Karpas-422 (cell line): ENCODE data around the gene HOXC9. TPM values are rescaled to one million over a fixed set of nuclear protein-coding genes. Genes with fewer than 3 reads are reported as not detected.

Experiments used
- DNase-seq: peaks from one replicate; pipeline ENCODE4 v3.0.0-alpha.2; 2015
- H2AFZ ChIP-seq: fragments of 200-600 bp; sonication (generic); 2 replicates; pipeline ENCODE4 v1.6.1; 2014; ENCODE audit warnings: antibody characterized with exemption, low read length, mixed read lengths
- H3K27ac ChIP-seq: fragments of 200-600 bp; sonication (generic); 2 replicates; pipeline ENCODE4 v1.5.1; 2014; ENCODE audit warnings: mild to moderate bottlenecking, low read length, moderate library complexity
- H3K27me3 ChIP-seq: fragments of 200-600 bp; sonication (generic); 2 replicates; pipeline ENCODE4 v1.6.1; 2014; ENCODE audit warnings: low read length, mixed read lengths
- H3K36me3 ChIP-seq: fragments of 200-600 bp; sonication (generic); 2 replicates; pipeline ENCODE4 v1.6.1; 2014; ENCODE audit warnings: low read length, mixed read lengths; ENCODE audit not compliant: insufficient read depth
- H3K4me1 ChIP-seq: fragments of 200-600 bp; sonication (generic); 2 replicates; pipeline ENCODE4 v1.6.1; 2014; ENCODE audit warnings: mild to moderate bottlenecking, low read length, mixed read lengths
- H3K4me2 ChIP-seq: fragments of 200-600 bp; sonication (generic); 2 replicates; pipeline ENCODE4 v1.6.1; 2014; ENCODE audit warnings: low read length, low read depth, mild to moderate bottlenecking; ENCODE audit not compliant: poor library complexity, severe bottlenecking
- H3K4me3 ChIP-seq: fragments of 200-600 bp; sonication (generic); 2 replicates; pipeline ENCODE4 v1.5.1; 2014; ENCODE audit warnings: mild to moderate bottlenecking, antibody characterized with exemption, low read length, mixed read lengths
- H3K79me2 ChIP-seq: fragments of 200-600 bp; sonication (generic); 2 replicates; pipeline ENCODE4 v1.6.1; 2014; ENCODE audit warnings: mild to moderate bottlenecking, low read length, mixed read lengths
- H3K9ac ChIP-seq: fragments of 200-600 bp; sonication (generic); 2 replicates; pipeline ENCODE4 v1.6.0; 2014; ENCODE audit warnings: low read length
- H3K9me2 ChIP-seq: fragments of 200-600 bp; sonication (generic), shearing (Covaris generic); replicated peaks from 2 replicates; pipeline ENCODE4 v1.6.0; 2014; ENCODE audit warnings: mild to moderate bottlenecking, low read length, moderate library complexity; ENCODE audit not compliant: insufficient read depth
- H3K9me3 ChIP-seq: fragments of 300-700, 200-600 bp; sonication (generic); 2 replicates; pipeline ENCODE4 v1.6.1; 2014; ENCODE audit warnings: low read length, mixed read lengths
- H4K20me1 ChIP-seq: fragments of 200-600 bp; sonication (generic); 2 replicates; pipeline ENCODE4 v1.6.1; 2014; ENCODE audit warnings: mild to moderate bottlenecking, antibody characterized with exemption, low read length, low read depth; ENCODE audit not compliant: insufficient read depth
- total RNA-seq: library from RNA; depleted of rRNA; stranded (reverse); fragments of >200 nt; shearing (Covaris generic); gene quantifications from 2 replicates; pipeline ENCODE4 v1.2.3, GENCODE V29; 2014; ENCODE audit warnings: low replicate concordance

HOXC9 gene
- total RNA-seq, 1 experiment from 2014 or later = not detected

DNA sequence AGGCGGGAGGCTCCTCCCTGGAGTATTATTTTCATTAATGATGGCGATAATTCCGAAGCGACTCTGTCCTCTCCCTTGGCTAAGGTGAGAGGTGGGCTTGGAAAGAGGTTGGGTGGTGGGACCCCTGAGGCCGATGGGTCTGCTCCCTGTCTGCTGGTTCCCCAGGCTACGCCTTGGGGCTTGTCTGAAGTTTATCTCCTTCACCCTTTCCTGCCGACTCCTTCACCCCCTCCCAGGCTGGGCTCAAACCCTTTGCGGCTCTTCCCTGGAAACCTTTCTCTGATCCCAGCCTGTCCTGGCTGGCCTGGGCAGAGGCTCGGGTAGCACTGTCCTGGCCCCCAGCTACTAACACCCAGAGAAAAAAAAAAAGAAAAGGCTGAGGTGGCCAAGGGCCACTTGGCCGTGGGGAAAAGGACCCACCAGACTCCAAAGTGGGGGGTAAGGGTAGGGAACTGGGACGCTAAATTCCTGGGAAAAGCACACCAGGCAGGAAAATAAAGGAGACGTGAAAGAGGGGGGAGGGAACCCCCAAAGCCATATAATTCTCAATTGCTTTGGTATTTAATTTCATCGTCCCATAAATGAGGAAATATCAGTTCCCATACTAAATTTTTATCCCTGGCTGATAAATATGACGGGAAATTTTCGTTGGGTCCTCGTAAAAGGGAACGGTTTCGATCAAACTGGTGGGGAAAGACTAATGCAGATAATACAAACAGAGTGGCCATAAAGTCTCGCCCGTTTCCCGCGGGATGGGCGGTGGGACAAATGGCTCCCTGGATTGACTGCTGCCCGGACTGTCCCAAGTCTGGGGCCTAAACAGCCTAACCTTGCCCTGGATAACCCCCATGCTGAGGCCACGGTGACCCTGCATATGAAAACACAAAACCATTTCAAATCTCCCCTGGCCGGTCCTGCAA is 17.1 kb upstream of the HOXC9 start:
- H3K4me2 ChIP-seq = no peak overlapping the region

DNA sequence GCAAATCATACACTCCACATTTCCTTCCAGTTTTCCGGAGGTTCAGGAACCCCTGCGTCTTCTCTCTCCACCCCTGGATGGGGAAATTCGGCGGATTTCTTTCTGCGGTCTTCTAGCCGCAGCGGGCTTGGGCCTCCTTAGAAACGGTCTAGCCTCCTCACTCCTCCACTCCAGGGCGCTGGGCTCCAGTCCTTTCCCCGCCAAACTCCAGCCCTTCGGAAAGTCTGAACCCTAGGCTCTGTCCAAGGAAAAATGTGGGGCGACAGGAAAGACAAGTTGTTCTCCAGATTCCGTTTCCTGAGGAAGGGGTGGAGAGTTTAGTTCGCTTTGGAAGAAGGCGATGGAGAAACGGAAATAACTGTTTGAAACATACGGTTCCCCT is 16.4 kb upstream of the HOXC9 start:
- no peak overlapping the region for H3K4me2 ChIP-seq
- H3K4me3 ChIP-seq = no peak overlapping the region
- no peaks in the 10 kb centered on the region for H3K36me3 ChIP-seq
- no peaks in the 10 kb centered on the region for H4K20me1 ChIP-seq
- H3K9me3 ChIP-seq = no peaks in the 10 kb centered on the region
- H3K27ac ChIP-seq = no peak overlapping the region
- no peak for DNase-seq
- no peaks in the 10 kb centered on the region for H3K79me2 ChIP-seq
- H3K27me3 ChIP-seq = no peaks in the 10 kb centered on the region
- H2AFZ ChIP-seq = no peak overlapping the region
- peaks cover 6% of the 10 kb centered on the region for H3K4me1 ChIP-seq
- no peaks in the 10 kb centered on the region for H3K9me2 ChIP-seq
- no peak overlapping the region for H3K9ac ChIP-seq

More for the DNA sequence above, 17.1 kb upstream of the HOXC9 start:
- H3K9me3 ChIP-seq = no peaks in the 10 kb centered on the region
- H4K20me1 ChIP-seq = no peaks in the 10 kb centered on the region
- H3K9ac ChIP-seq = no peak overlapping the region
- no peaks in the 10 kb centered on the region for H3K9me2 ChIP-seq
- DNase-seq = no peak
- no peaks in the 10 kb centered on the region for H3K79me2 ChIP-seq
- no peak overlapping the region for H2AFZ ChIP-seq
- no peaks in the 10 kb centered on the region for H3K36me3 ChIP-seq
- no peak overlapping the region for H3K4me3 ChIP-seq
- peaks cover 6% of the 10 kb centered on the region for H3K4me1 ChIP-seq
- H3K27ac ChIP-seq = no peak overlapping the region
- no peaks in the 10 kb centered on the region for H3K27me3 ChIP-seq

DNA sequence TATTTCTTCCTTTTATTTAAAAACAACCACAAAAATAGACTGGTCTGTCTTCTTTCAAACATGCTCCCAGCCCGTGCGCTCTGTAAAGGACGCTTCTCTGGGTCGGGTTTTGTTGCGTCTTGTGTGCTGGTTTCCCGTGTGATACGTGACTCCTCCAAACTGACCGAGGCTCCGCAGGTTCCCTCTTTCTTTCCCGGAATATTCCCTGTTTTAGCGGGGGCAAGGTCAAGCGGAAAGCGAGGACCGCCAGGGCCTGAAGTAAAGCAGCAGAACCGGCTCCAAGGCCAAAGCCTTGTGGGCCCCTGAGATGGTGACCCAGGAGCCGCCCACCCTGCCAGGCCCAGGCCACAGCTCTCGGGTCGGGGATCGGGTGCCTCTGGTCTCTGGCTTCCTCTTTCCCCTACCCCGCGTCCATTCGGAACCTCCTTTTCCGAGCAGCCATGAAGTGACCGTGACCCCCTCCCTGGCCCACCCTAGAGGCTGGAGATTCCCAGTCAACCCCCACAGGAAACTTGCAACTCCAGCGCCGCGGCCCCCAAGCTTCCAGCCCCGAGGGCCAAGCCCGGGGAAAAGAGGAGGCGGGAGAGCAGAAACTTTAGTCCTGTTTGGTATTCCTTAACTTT is 15.9 kb upstream of the HOXC9 start:
- no peak overlapping the region; the same call in 1 of the 2 replicates for H3K4me3 ChIP-seq
- no peak overlapping the region for H2AFZ ChIP-seq
- DNase-seq = no peak
- H3K9me2 ChIP-seq = no peaks in the 10 kb centered on the region
- no peak overlapping the region for H3K9ac ChIP-seq
- H3K36me3 ChIP-seq = no peaks in the 10 kb centered on the region
- H3K79me2 ChIP-seq = no peaks in the 10 kb centered on the region
- H4K20me1 ChIP-seq = no peaks in the 10 kb centered on the region
- H3K4me2 ChIP-seq = no peak overlapping the region
- no peak overlapping the region for H3K27ac ChIP-seq
- H3K27me3 ChIP-seq = no peaks in the 10 kb centered on the region
- peaks cover 11% of the 10 kb centered on the region for H3K4me1 ChIP-seq
- H3K9me3 ChIP-seq = no peaks in the 10 kb centered on the region

DNA sequence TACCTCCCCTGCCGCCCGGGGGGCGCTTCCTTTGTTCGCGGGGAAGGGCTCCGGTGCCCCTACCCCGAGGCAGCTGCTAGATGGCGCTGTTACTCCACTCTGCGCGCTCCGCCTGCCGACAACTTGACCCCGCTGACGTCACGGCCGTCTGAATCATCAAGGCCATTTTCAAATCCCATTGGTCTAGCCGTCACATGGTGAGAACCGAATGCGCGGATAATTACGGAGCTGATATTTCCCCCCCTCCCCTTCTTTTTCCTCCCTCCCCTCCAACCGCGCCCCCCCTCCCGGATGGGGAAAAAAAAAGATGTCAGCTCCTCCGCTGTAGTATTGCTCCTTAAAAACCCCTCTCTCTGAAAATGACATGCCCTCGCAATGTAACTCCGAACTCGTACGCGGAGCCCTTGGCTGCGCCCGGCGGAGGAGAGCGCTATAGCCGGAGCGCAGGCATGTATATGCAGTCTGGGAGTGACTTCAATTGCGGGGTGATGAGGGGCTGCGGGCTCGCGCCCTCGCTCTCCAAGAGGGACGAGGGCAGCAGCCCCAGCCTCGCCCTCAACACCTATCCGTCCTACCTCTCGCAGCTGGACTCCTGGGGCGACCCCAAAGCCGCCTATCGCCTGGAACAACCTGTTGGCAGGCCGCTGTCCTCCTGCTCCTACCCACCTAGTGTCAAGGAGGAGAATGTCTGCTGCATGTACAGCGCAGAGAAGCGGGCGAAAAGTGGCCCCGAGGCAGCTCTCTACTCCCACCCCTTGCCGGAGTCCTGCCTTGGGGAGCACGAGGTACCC is 14.9 kb upstream of the HOXC9 start, which contains the start of gene HOXC10:
Gene HOXC10, plus strand, starts transcription at position 246 of the 791 bp plus-strand sequence. Its CDS starts 114 bp downstream, at position 360.
- Histone ChIP-seq H3K27ac (no peak within 1 kb of the TSS), H3K9ac (no peak within 1 kb of the TSS), H3K4me3 (no peak within 1 kb of the TSS; the same call in 1 of the 2 replicates), H3K27me3 (no peaks in the 10 kb centered on the region), H3K79me2 (no peaks in the 10 kb centered on the region), H2AFZ (no peak within 1 kb of the TSS), H3K4me1 (peaks cover 19% of the 10 kb centered on the region), H3K36me3 (no peaks in the 10 kb centered on the region), H3K9me3 (no peaks in the 10 kb centered on the region), H3K4me2 (no peak within 1 kb of the TSS), H3K9me2 (no peaks in the 10 kb centered on the region), H4K20me1 (no peaks in the 10 kb centered on the region)
- peak; percentile 96 for DNase-seq

DNA sequence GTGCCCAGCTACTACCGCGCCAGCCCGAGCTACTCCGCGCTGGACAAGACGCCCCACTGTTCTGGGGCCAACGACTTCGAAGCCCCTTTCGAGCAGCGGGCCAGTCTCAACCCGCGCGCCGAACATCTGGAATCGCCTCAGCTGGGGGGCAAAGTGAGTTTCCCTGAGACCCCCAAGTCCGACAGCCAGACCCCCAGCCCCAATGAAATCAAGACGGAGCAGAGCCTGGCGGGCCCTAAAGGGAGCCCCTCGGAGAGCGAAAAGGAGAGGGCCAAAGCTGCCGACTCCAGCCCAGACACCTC is 14.3 kb upstream of the HOXC9 start:
- H3K4me1 ChIP-seq = peaks cover 19% of the 10 kb centered on the region
- H3K9ac ChIP-seq = no peak overlapping the region

DNA sequence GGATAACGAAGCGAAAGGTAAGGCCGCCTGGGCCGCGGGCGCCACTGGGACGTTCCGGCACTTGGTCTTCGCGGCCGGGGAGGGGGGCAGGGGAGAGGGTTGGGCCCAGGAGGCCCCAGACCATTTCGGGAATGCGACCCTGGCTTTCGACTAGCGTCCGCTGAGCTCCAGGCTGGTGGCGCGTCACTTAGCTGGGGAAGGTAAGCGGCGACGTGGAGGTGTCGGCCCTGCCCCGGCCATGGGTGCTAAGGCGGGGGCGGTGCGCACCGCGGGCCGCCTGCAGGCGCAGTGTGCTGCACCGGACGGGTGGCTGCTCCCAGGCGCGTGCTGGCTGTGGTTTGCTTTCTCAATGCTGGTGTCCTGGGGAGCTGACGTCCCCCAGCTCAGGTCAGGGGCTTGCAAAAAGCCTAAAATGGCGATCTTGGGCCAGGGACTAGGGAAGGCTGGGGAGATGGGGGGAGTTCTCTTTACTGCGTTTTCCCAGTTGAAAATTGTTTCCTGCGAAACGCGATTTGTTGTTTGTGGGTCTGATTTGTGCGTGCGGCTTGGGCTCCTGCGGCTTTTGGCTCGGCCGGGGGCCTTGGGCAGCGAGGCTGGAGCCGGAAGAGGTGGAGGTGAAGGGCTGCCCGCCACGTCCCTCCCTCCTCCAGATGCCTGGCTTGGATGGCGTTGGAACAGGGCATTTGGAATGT is 13.8 kb upstream of the HOXC9 start:
- Histone ChIP-seq H3K4me1 (peaks cover 19% of the 10 kb centered on the region), H3K79me2 (no peaks in the 10 kb centered on the region), H4K20me1 (no peaks in the 10 kb centered on the region), H3K27ac (no peak overlapping the region), H2AFZ (no peak overlapping the region), H3K36me3 (no peaks in the 10 kb centered on the region), H3K4me2 (no peak overlapping the region), H3K27me3 (no peaks in the 10 kb centered on the region), H3K9me2 (no peaks in the 10 kb centered on the region), H3K9ac (no peak overlapping the region), H3K4me3 (no peak overlapping the region), H3K9me3 (no peaks in the 10 kb centered on the region)
- DNase-seq = no peak

More for the DNA sequence above, 14.3 kb upstream of the HOXC9 start:
- H3K9me3 ChIP-seq = no peaks in the 10 kb centered on the region
- H3K4me2 ChIP-seq = no peak overlapping the region
- H4K20me1 ChIP-seq = no peaks in the 10 kb centered on the region
- H3K9me2 ChIP-seq = no peaks in the 10 kb centered on the region
- no peak for DNase-seq
- H3K4me3 ChIP-seq = no peak overlapping the region
- H3K27ac ChIP-seq = no peak overlapping the region
- H2AFZ ChIP-seq = no peak overlapping the region
- H3K79me2 ChIP-seq = no peaks in the 10 kb centered on the region
- no peaks in the 10 kb centered on the region for H3K36me3 ChIP-seq
- H3K27me3 ChIP-seq = no peaks in the 10 kb centered on the region

DNA sequence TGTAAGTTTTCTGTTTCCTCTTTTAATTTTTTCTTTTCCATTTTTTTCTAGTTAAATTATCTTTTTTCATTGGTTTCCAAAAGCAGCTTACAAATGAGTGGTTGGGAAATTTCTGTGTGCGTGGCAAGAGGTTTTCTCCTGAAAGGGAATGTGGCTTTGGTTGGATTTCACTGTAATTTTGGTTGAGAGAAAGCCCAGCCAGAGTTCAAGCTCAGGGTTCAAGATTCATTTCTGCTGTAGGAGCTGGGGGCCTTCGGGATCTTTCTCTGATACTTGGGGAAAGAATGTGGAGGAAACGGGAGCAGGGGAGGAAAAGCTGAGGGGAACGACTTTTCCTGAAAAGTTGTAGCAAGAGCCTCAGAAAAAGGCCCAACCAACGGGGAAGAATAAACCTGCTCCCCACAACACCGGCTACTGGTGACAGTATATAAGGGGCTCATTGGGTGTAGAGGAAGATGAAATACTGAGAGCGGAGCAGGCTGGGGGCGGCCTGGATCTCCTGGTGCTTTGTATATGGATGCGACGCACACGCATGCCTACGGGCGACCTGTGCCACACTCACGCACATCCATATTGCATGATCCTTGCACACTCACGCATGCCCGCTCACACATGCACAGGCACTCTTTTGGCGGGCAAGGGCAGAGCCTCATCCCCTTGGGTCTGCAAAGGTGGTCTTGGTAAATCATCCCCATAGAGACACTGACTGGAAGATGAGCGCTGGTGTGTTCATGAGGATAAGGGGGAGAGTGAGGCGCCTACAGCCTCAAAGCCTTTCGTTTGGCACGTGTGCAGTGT is 13.1 kb upstream of the HOXC9 start:
- H3K79me2 ChIP-seq = no peaks in the 10 kb centered on the region
- H3K36me3 ChIP-seq = no peaks in the 10 kb centered on the region
- H3K9ac ChIP-seq = no peak overlapping the region
- no peaks in the 10 kb centered on the region for H3K27me3 ChIP-seq
- H3K27ac ChIP-seq = no peak overlapping the region
- no peaks in the 10 kb centered on the region for H3K9me2 ChIP-seq
- no peak overlapping the region for H2AFZ ChIP-seq
- no peaks in the 10 kb centered on the region for H4K20me1 ChIP-seq
- peaks cover 19% of the 10 kb centered on the region for H3K4me1 ChIP-seq
- no peaks in the 10 kb centered on the region for H3K9me3 ChIP-seq
- H3K4me3 ChIP-seq = no peak overlapping the region
- DNase-seq = no peak
- H3K4me2 ChIP-seq = no peak overlapping the region
